Measurements from ENCODE around the gene IL12RB2. TPM values are rescaled to one million over a fixed set of nuclear protein-coding genes. Genes with fewer than 3 reads are reported as not detected.

Gene IL12RB2
- polyA plus RNA-seq, 1 of the 3 experiments (the other 2 are of a cell fraction): not detected

DNA sequence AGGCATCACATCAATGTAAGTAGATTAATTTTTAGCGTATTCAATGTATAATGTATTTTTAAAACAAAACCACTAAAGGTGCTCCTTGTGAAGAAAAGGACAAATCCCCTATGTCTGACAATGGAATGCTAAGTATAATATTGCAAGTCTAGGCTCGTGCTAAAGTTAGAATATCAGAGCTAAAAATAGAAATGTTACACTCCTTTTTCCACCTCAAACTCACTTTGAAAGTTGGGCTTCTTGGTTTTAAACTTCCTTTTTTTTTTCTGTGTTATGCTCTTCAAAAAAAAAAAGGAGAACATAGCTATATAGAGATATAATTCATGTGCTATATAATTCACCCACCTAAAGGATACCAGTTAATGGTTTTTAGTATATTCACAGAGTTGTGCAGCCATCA is 126.2 kb downstream of the IL12RB2 start:
- Histone ChIP-seq H3K4me1 (ENCODE audit: control insufficient read depth in 1 of 2, insufficient read depth in 2 of 2, low read depth in 1 of 2, low read length in 1 of 2) (peaks cover 0 to 16% of the 10 kb centered on the region in 2 experiments; a peak in 2 of 4 replicates), H4K20me1 (ENCODE audit: insufficient read depth) (peaks cover 9% of the 10 kb centered on the region), H3K79me2 (ENCODE audit: insufficient read depth) (peaks cover 14% of the 10 kb centered on the region), H3K9ac (no peak overlapping the region), H3K27ac (ENCODE audit: low read depth in 2 of 2, low read length in 1 of 2) (peak overlapping the region in 1 of 2 experiments; percentile 36; a peak in 2 of 4 replicates), H3K4me3 (ENCODE audit: low read depth in 2 of 2, low read length in 1 of 2) (no peak overlapping the region), H3K27me3 (ENCODE audit: insufficient read depth) (no peaks in the 10 kb centered on the region), H2AFZ (ENCODE audit: low read depth) (no peak overlapping the region), H3K9me2 (no peaks in the 10 kb centered on the region), H3K36me3 (replicated peaks in 1 of 2; ENCODE audit: control insufficient read depth in 1 of 2, insufficient read depth in 2 of 2, low read length in 1 of 2) (peaks cover 1 to 2% of the 10 kb centered on the region in 2 experiments), H3K9me3 (no peaks in the 10 kb centered on the region), H3K4me2 (no peak overlapping the region), H3F3A (replicated peaks; ENCODE audit: insufficient read depth) (peaks cover 15% of the 10 kb centered on the region)
- WGBS (ENCODE audit: low lambda C conversion rate): 72% methylated on average over 2 of the region's 2 CpGs
- ChIA-PET CTCF (no interaction called here), POLR2A (no interaction called here)
- DNase-seq: no peak
- TF ChIP-seq, protein P1, sequence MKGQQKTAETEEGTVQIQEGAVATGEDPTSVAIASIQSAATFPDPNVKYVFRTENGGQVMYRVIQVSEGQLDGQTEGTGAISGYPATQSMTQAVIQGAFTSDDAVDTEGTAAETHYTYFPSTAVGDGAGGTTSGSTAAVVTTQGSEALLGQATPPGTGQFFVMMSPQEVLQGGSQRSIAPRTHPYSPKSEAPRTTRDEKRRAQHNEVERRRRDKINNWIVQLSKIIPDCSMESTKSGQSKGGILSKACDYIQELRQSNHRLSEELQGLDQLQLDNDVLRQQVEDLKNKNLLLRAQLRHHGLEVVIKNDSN (IDR thresholded peaks at IDR 0.05; ENCODE audit: borderline replicate concordance, low read depth): no peak
- 0 out of 2 replicates have a peak, but pooled peaks have one; percentile 5 for TF ChIP-seq MEF2A (IDR thresholded peaks at IDR 0.05; ENCODE audit: borderline replicate concordance, low read depth)

DNA sequence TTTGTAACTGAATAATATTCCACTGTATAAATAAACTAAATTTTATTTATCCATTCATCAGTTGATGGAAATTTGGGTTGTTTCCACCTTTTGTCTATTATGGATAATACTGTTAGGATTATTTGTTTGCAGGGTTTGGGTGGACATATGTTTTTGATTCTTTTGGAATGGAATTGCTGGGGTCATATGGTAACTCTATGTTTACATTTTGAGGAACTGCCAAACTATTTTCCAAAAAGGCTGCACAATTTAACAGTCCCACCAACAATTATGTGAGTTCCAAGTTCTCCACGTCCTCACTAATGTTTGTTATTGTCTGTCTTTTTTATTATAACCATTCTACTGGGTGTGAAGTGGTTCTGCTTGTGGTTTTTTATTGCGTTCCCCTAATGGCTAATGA is 126.8 kb downstream of the IL12RB2 start:
- no peak overlapping the region for H2AFZ ChIP-seq (ENCODE audit: low read depth)
- no peaks in the 10 kb centered on the region for H3K9me2 ChIP-seq
- peaks cover 0 to 16% of the 10 kb centered on the region in 2 experiments; a peak in 2 of 4 replicates for H3K4me1 ChIP-seq (ENCODE audit: control insufficient read depth in 1 of 2, insufficient read depth in 2 of 2, low read depth in 1 of 2, low read length in 1 of 2)
- peak overlapping the region in 1 of 2 experiments; percentile 56; a peak in 2 of 4 replicates for H3K27ac ChIP-seq (ENCODE audit: low read depth in 2 of 2, low read length in 1 of 2)
- CTCF ChIA-PET: no interaction called here
- DNase-seq: no peak
- no peaks in the 10 kb centered on the region for H3K9me3 ChIP-seq
- H3K36me3 ChIP-seq (replicated peaks in 1 of 2; ENCODE audit: control insufficient read depth in 1 of 2, insufficient read depth in 2 of 2, low read length in 1 of 2): no peaks in the 10 kb centered on the region
- H3K27me3 ChIP-seq (ENCODE audit: insufficient read depth): no peaks in the 10 kb centered on the region
- H3K4me2 ChIP-seq: no peak overlapping the region
- peaks cover 3% of the 10 kb centered on the region for H4K20me1 ChIP-seq (ENCODE audit: insufficient read depth)
- H3K4me3 ChIP-seq (ENCODE audit: low read depth in 2 of 2, low read length in 1 of 2): no peak overlapping the region
- POLR2A ChIA-PET: no interaction called here
- peaks cover 10% of the 10 kb centered on the region for H3F3A ChIP-seq (replicated peaks; ENCODE audit: insufficient read depth)
- peak; percentile 60 for TF ChIP-seq TCF12 (IDR thresholded peaks at IDR 0.05)
- no peak for TF ChIP-seq JUND (IDR thresholded peaks at IDR 0.05)
- TF ChIP-seq SIN3A (IDR thresholded peaks at IDR 0.05; ENCODE audit: borderline replicate concordance, low read depth, low read length): no peak
- TF ChIP-seq FOXM1 (IDR thresholded peaks at IDR 0.05; ENCODE audit: low read depth): no peak
- no peak for TF ChIP-seq RXRA (IDR thresholded peaks at IDR 0.05; ENCODE audit: borderline replicate concordance, low read depth)
- no peak for TF ChIP-seq EP300 (IDR thresholded peaks at IDR 0.05; ENCODE audit: borderline replicate concordance in 1 of 2, low read depth in 1 of 2, low read length in 1 of 2)
- no peak overlapping the region for H3K9ac ChIP-seq
- WGBS (ENCODE audit: low lambda C conversion rate): 50% methylated on average over 2 of the region's 2 CpGs
- H3K79me2 ChIP-seq (ENCODE audit: insufficient read depth): peaks cover 7% of the 10 kb centered on the region

DNA sequence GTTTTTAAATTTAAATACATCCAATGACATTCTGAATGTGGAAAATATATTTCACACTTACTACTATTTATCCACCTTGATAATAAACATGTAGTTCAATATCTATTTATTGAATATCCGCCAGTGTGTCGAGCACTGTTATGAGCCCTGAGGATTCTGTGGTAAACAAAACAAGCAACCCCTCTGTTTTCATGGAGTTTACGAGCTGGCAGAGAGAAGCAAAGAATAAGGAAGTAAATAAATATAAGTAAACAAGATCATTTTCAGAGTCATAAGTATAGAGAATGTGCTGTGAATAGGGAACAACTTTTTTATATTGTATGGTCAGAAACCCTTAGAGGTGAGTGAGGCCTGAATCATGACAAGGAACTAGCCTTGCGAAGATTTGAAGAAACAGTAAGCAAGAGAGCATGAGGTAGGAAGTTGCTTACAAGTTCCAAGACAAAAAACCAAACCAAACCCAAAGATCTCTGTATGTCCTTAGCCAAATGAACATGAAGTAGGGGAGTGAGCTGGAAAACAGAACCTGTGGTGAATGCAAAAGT is 128.9 kb downstream of the IL12RB2 start:
- Histone ChIP-seq H2AFZ (ENCODE audit: low read depth) (no peak overlapping the region), H3K4me2 (no peak overlapping the region), H4K20me1 (ENCODE audit: insufficient read depth) (no peaks in the 10 kb centered on the region), H3K27ac (ENCODE audit: low read depth in 2 of 2, low read length in 1 of 2) (no peak overlapping the region), H3K27me3 (ENCODE audit: insufficient read depth) (no peaks in the 10 kb centered on the region), H3K9me2 (no peaks in the 10 kb centered on the region), H3K4me3 (ENCODE audit: low read depth in 2 of 2, low read length in 1 of 2) (no peak overlapping the region), H3K9me3 (no peaks in the 10 kb centered on the region), H3F3A (replicated peaks; ENCODE audit: insufficient read depth) (peaks cover 4% of the 10 kb centered on the region), H3K9ac (no peak overlapping the region), H3K79me2 (ENCODE audit: insufficient read depth) (no peaks in the 10 kb centered on the region), H3K36me3 (replicated peaks in 1 of 2; ENCODE audit: control insufficient read depth in 1 of 2, insufficient read depth in 2 of 2, low read length in 1 of 2) (no peaks in the 10 kb centered on the region), H3K4me1 (ENCODE audit: control insufficient read depth in 1 of 2, insufficient read depth in 2 of 2, low read depth in 1 of 2, low read length in 1 of 2) (peaks cover 6 to 21% of the 10 kb centered on the region in 2 experiments)
- no peak for DNase-seq
- ChIA-PET POLR2A (no interaction called here), CTCF (interaction anchor here (0.6 to 3.4 kb wide), 2 partner anchors 65 to 1922 kb away, joined by 3 to 14 read pairs; no protein-coding TSS in a partner anchor)
- WGBS (ENCODE audit: low lambda C conversion rate): 94% methylated on average over 4 of the region's 4 CpGs
- TF ChIP-seq, protein P2, sequence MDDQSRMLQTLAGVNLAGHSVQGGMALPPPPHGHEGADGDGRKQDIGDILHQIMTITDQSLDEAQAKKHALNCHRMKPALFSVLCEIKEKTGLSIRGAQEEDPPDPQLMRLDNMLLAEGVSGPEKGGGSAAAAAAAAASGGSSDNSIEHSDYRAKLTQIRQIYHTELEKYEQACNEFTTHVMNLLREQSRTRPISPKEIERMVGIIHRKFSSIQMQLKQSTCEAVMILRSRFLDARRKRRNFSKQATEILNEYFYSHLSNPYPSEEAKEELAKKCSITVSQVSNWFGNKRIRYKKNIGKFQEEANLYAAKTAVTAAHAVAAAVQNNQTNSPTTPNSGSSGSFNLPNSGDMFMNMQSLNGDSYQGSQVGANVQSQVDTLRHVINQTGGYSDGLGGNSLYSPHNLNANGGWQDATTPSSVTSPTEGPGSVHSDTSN (IDR thresholded peaks at IDR 0.05): no peak
- TF ChIP-seq POLR2AphosphoS5 (IDR thresholded peaks at IDR 0.05; ENCODE audit: low read depth, low read length) (no peak), TAF1 (IDR thresholded peaks at IDR 0.05; ENCODE audit: borderline replicate concordance, low read depth, low read length) (no peak), GABPA (IDR thresholded peaks at IDR 0.05; ENCODE audit: low read depth) (no peak), MXI1 (IDR thresholded peaks at IDR 0.05; ENCODE audit: low read depth, low read length) (no peak), EZH2phosphoT487 (IDR thresholded peaks at IDR 0.05; ENCODE audit: borderline replicate concordance, low read depth) (no peak)

Data from SK-N-SH (cell line).